Colonic mucosa (tissue), 4 donors: ENCODE results near the gene ABCA2. TPM values are rescaled to one million over a fixed set of nuclear protein-coding genes. Genes with fewer than 3 reads are reported as not detected.

Experiments
- DNase-seq: peaks from one replicate; pipeline ENCODE4 v3.0.0-alpha.2; 2020
- H3K27ac ChIP-seq: fragments of 200-600 bp; one replicate; pipeline ENCODE4 v1.8.0; 2021
- H3K27me3 ChIP-seq: fragments of 200-600 bp; one replicate; pipeline ENCODE4 v1.8.0; 2021
- H3K36me3 ChIP-seq: fragments of 200-600 bp; one replicate; pipeline ENCODE4 v1.8.0; 2021
- H3K4me1 ChIP-seq: fragments of 200-600 bp; one replicate; pipeline ENCODE4 v1.8.0; 2021; ENCODE audit warnings: mild to moderate bottlenecking
- H3K4me3 ChIP-seq: fragments of 200-600 bp; one replicate; pipeline ENCODE4 v1.8.0; 2021
- H3K9ac ChIP-seq, 2 donors: one replicate each; pipeline ENCODE4 v1.7.0; 2013; ENCODE audit warnings: control low read depth in 2 of 2, low read depth in 2 of 2, low read length in 2 of 2
- H3K9me3 ChIP-seq: fragments of 200-600 bp; one replicate; pipeline ENCODE4 v1.8.0; 2021
- intact Hi-C: fragments of 100-400 bp; cut with DNase I; formaldehyde crosslinking; loops from one replicate; pipeline ENCODE4 v1.14.1; 2022
- total RNA-seq, 2 donors: library from RNA; stranded (reverse); fragmentation: NEBNext Ultra II Directional in 1 of 2; extraction: Animal tissue kit (Norgen Biotek cat#: 25700) in 1 of 2; gene quantifications; one replicate each; pipeline ENCODE4 v1.2.1, GENCODE V29; 2021
- TF ChIP-seq, protein P1 (sequence below): fragments of 200-600 bp; IDR thresholded peaks from one replicate; pipeline ENCODE4 v1.8.0; 2022; ENCODE audit warnings: antibody characterized with exemption, mild to moderate bottlenecking
- donor health status: healthy.
- donor health status: DM: no; HTN: no; CAD: no.
- donor health status: DM: no; HTN: no; CAD: no.

The ABCA2 gene
- total RNA-seq, 2 donors from 2014 or later, result 22.4 to 47.5 TPM

GRCh38 chr9:137009217-137009616, 18.8 kb downstream of the ABCA2 start:
- Histone ChIP-seq H3K27me3 (no peaks in the 10 kb centered on the region), H3K27ac (no peak overlapping the region), H3K4me1 (no peaks in the 10 kb centered on the region), H3K9me3 (no peaks in the 10 kb centered on the region), H3K36me3 (no peaks in the 10 kb centered on the region), H3K9ac (no peak overlapping the region), H3K4me3 (no peak overlapping the region)
- intact Hi-C loops, result no loop called here
- no peak for DNase-seq
- TF ChIP-seq, protein P1, sequence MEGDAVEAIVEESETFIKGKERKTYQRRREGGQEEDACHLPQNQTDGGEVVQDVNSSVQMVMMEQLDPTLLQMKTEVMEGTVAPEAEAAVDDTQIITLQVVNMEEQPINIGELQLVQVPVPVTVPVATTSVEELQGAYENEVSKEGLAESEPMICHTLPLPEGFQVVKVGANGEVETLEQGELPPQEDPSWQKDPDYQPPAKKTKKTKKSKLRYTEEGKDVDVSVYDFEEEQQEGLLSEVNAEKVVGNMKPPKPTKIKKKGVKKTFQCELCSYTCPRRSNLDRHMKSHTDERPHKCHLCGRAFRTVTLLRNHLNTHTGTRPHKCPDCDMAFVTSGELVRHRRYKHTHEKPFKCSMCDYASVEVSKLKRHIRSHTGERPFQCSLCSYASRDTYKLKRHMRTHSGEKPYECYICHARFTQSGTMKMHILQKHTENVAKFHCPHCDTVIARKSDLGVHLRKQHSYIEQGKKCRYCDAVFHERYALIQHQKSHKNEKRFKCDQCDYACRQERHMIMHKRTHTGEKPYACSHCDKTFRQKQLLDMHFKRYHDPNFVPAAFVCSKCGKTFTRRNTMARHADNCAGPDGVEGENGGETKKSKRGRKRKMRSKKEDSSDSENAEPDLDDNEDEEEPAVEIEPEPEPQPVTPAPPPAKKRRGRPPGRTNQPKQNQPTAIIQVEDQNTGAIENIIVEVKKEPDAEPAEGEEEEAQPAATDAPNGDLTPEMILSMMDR, result no peak

DNA sequence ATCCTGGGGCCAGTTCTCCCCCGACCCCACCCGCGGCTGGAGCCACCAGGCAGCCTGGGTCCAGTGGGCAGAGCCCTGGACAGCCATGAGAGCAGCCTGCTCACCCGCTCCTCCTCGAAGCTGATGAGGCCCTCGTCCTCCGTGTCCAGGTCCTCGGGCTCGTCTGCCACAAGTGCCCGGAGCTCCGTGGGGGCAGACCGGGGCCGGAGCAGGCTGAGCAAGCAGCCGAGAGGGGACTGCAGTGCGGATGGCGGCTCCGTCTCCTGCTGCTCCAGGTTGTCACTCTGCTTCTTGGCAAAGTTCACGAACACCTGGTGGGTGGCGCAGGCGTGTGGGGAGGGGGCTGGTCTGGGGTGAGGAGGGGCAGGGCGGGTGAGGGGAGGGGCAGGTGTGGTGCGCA, 19.7 kb downstream of the ABCA2 start:
- Histone ChIP-seq H3K36me3 (no peaks in the 10 kb centered on the region), H3K27ac (no peak overlapping the region), H3K9me3 (no peaks in the 10 kb centered on the region), H3K4me3 (no peak overlapping the region), H3K9ac (no peak overlapping the region), H3K4me1 (no peaks in the 10 kb centered on the region), H3K27me3 (no peaks in the 10 kb centered on the region)
- DNase-seq, result no peak
- TF ChIP-seq, protein P1, result no peak
- intact Hi-C loops, result no loop called here

- Histone ChIP-seq H3K9me3 (no peaks in the 10 kb centered on the region), H3K36me3 (no peaks in the 10 kb centered on the region), H3K4me3 (no peak overlapping the region), H3K27ac (no peak overlapping the region), H3K9ac (no peak overlapping the region), H3K27me3 (no peaks in the 10 kb centered on the region), H3K4me1 (no peaks in the 10 kb centered on the region)
- intact Hi-C loops, result no loop called here
- TF ChIP-seq, protein P1, result no peak
- no peak for DNase-seq
These were observed 20.2 kb downstream of the ABCA2 start for GRCh38 chr9:137007816-137008270.

DNA sequence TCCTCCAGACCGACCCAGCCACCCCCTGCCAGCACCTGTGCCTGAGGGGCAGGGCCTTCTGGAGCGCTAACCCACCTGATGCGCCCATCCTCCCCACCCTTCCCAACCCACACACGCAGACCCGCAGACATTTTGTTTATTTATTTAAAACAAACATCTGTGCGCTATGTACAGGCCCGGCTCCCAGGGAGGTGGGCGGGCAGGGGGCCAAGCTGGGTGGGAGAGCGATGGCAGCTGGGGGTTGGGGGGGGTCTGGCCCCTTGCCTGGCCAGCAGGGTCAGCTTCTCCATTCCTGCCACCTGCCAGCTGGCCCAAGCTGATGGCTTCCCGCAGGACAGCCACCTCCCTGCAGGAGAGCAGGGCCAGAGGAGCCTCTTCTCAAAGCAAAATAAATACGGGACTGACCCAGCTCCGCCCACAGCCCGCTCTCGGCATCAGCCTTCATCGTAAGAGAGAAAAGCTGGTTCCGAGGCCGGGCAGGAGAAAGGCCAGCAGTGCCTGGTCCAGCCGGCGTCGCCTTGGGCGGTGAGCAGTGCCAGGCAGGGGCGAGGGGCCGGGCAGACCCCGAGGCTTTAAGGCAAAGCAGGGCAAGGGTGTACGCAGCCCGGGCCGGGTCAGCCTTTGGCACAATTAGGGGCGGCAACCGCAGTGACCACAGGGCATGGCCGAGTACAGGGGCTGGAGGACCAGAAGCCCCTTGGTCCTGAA, 20.8 kb downstream of the ABCA2 start:
- Histone ChIP-seq H3K27ac (no peak overlapping the region), H3K36me3 (no peaks in the 10 kb centered on the region), H3K9ac (no peak overlapping the region), H3K4me1 (no peaks in the 10 kb centered on the region), H3K9me3 (no peaks in the 10 kb centered on the region), H3K4me3 (no peak overlapping the region), H3K27me3 (no peaks in the 10 kb centered on the region)
- TF ChIP-seq, protein P1, result no peak
- no peak for DNase-seq
- intact Hi-C loops, result no loop called here

- Histone ChIP-seq H3K4me3 (no peak overlapping the region), H3K36me3 (no peaks in the 10 kb centered on the region), H3K27ac (no peak overlapping the region), H3K27me3 (no peaks in the 10 kb centered on the region), H3K4me1 (no peaks in the 10 kb centered on the region), H3K9ac (no peak overlapping the region), H3K9me3 (no peaks in the 10 kb centered on the region)
- intact Hi-C loops, result no loop called here
- DNase-seq, result no peak
- TF ChIP-seq, protein P1, result no peak
These were observed 21.7 kb downstream of the ABCA2 start for GRCh38 chr9:137006116-137007003.
